GM19193 (cell line): ENCODE measurements around the gene BPIFB4.

Source experiments
- POLR2A ChIP-seq: IDR thresholded peaks from 4 replicates; pipeline ENCODE4 v1.6.1; 2011; ENCODE audit not compliant: insufficient read depth, insufficient read length; ENCODE audit errors: extremely low read depth

BPIFB4 gene

DNA sequence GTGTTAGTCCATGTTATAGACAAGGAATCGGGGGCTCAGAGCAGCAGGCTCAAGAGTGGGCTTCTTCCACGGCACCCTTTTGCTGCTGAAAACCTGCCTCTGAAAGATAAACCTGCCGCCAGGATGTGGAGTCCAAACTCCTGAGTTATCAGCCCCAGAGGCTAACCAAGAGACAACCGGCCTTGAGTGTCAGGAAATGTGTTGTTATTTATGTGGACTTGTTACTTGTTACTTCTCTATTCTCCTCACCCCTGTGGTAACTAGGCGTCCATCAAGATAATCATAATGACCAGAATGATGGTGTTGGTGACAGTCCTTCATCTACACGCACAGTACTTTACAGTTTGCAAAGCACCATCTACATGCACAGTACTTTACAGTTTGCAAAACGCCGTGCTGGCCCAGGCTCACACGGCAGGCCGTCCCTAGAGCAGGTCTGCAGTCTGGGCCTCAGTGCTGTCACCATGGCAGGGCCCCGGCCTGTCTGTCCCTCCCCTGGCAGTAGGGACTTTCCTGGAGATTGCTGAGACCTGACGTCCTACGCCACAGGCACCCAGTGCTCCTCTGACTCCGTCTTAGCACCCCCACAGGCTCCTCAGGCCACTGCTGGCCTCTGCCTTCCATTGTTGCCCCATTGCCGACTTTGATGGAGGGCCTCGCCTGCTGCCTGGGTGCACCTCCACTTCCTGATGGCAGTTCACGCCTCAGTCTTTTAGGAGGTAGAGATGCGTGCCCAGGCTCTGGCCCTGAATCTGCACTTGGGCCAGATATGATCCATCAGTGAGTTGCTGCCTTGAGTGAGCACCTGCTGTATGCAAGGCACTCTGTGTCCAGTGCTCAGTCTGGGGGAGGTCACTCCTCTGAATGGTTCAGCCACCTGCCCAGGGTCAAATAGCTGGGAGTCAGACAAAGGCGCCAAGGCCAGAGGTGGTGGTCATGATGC is 9.1 kb upstream of the BPIFB4 start:
- no peak for TF ChIP-seq POLR2A

- TF ChIP-seq POLR2A: no peak
Observed at GRCh38 chr20:33071198-33071597, 8.2 kb upstream of the BPIFB4 start.

- TF ChIP-seq POLR2A: no peak
Observed at GRCh38 chr20:33072362-33072761, 7.1 kb upstream of the BPIFB4 start.

DNA sequence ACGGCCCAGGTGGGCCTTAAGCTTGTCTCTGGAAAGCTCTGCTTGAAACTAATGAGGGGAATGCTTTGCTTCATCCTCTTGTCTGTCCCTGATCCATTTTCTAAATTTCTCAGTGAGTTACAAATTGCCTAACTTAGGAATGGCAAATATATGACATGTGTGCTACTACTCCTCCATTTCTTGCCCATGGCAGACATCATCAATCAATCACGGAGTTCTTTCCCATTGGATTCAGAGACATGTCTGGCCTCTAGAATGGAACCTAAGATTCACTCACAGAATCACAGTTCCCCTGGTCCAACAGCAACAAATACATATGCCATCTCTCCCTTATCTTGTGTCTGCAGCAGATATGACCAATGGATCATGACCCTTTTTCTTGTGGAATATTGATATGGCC is 6.6 kb upstream of the BPIFB4 start:
- TF ChIP-seq POLR2A: no peak

- TF ChIP-seq POLR2A: no peak
Observed at GRCh38 chr20:33074675-33075074, 4.8 kb upstream of the BPIFB4 start.

GRCh38 chr20:33075281-33075680 is 4.2 kb upstream of the BPIFB4 start:
- no peak for TF ChIP-seq POLR2A

- TF ChIP-seq POLR2A: no peak
Observed at GRCh38 chr20:33076662-33077372, 2.6 kb upstream of the BPIFB4 start.

- no peak for TF ChIP-seq POLR2A
Observed at GRCh38 chr20:33081411-33082154, 2.1 kb downstream of the BPIFB4 start.

GRCh38 chr20:33082546-33082945 is 3.1 kb downstream of the BPIFB4 start:
- no peak for TF ChIP-seq POLR2A

GRCh38 chr20:33083544-33084340 is 4.3 kb downstream of the BPIFB4 start:
- TF ChIP-seq POLR2A: no peak

DNA sequence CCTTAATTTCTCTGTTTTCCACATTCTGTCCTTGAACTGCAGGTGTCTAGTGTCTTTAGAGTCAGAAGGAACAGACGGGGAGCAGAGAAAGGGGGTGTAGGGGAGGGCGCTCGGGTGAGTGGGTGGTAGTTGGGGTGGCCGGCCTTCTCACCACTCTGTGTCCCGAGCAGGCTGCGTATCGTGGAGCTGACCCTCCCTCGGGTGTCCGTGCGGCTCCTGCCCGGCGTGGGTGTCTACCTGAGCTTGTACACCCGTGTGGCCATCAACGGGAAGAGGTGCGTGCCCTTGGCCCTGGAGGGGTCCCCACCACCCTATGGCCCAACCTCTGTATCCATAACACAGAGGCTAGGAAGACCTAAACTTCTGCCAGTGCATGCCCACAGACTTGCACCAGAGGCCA is 5.3 kb downstream of the BPIFB4 start:
- no peak for TF ChIP-seq POLR2A

- no peak for TF ChIP-seq POLR2A
Observed at GRCh38 chr20:33086052-33086722, 6.7 kb downstream of the BPIFB4 start.

DNA sequence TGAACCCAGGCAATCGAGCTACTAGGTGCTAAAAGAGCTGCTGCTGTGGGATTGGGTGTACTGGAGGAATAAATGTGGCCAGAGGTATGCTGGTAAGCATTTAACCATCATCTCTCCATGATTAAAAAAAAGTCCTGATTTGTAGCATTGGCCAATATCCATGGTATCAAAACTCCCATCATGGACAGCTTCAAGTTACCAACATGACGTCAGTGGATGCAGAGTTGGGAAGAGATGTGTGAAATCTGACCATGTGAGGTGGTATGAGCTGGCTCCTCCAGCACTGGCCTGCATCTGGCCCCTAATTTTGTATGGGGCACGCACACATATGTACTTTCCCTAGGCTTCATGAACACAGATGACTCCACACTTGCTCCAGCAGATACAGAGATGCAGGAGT is 11.7 kb downstream of the BPIFB4 start:
- TF ChIP-seq POLR2A: no peak

- no peak for TF ChIP-seq POLR2A
Observed at GRCh38 chr20:33091693-33092092, 12.2 kb downstream of the BPIFB4 start.
